Activated CD4-positive, alpha-beta T cell treated with anti-CD3 and anti-CD28 coated beads for 24 hours (primary cell): ENCODE data around the gene THNSL1.
"Not testable (repeated sequence)": the region's sequence is repeated elsewhere in the genome, so short reads cannot be mapped to it uniquely, and the experiment has no call there.

Source experiments
- DNase-seq, 2 donors: peaks; one replicate each; pipeline ENCODE4 v3.0.0-alpha.2; 2020; ENCODE audit warnings: low read depth in 2 of 2

Gene THNSL1, protein sequence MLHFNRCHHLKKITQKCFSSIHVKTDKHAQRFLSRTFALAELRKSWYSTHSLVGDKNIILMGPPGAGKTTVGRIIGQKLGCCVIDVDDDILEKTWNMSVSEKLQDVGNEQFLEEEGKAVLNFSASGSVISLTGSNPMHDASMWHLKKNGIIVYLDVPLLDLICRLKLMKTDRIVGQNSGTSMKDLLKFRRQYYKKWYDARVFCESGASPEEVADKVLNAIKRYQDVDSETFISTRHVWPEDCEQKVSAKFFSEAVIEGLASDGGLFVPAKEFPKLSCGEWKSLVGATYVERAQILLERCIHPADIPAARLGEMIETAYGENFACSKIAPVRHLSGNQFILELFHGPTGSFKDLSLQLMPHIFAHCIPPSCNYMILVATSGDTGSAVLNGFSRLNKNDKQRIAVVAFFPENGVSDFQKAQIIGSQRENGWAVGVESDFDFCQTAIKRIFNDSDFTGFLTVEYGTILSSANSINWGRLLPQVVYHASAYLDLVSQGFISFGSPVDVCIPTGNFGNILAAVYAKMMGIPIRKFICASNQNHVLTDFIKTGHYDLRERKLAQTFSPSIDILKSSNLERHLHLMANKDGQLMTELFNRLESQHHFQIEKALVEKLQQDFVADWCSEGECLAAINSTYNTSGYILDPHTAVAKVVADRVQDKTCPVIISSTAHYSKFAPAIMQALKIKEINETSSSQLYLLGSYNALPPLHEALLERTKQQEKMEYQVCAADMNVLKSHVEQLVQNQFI

DNA sequence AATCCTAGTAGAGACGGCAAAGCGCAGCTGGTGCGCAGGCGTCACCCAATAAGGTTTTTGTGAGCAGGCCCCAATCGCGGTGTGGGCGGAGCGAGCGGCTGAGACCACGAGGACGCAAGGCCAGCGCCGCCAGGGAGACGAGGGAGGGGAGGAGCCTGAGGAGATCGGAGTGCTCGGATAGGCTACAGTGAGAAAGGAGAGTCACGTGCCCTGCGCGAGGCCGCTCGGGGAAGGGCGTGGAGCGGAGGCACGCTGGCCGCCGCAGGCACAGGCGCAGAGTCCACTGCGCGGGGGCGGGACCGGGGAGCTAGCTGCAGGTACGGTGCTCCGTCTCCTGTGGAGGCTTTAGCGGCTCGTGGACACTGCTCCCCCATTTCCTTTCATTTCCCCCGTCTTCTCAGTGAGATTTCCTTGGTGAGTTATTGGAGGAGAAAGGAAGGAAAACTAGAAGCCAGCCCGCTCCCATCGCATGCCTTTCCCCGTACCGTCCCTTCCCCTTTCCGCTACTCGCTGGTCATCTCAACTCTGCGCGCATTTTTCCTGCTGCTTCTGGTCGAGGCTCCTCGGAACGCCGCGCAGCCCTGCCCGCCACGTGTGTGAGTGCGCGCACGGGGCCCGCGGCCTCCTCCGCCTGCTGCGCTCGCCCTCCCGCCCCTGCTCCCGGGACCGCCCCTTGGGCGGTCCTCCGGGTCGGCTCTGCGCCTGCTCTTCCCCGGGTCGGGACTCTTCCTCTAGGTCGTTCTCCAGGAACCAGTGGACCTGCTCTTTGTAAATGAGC lies at the start of gene THNSL1:
TSS of gene THNSL1 (plus strand) at position 237 of the 778 bp plus-strand sequence. CDS start 6,612 bp downstream, outside the sequence.
- peak; percentile 95 to 98 for DNase-seq

DNA sequence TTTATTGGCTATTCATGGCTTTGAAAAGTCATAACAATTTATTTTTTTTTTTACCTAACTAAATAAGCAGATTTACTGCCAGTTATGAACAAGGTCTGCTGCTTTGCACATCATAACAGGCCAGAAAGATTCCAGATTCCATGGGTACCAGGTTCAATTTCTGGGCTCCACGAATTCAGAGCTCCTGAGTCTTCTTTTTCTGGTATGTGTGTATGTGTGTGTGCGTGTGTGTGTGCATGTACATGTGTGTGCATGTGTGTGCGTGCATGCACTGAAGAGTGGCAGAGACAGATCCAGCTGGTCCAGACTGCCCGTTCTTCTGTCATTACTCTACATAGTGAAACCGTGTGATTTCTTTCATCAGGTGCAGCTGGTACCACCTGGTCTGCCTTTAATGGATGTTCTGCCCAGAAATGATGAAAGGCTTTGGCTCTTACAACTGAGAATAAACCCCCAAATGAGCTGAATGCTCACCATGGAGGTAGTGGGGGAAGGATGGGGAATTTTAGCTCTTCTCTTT lies 49.4 kb upstream of the THNSL1 start:
- no peak for DNase-seq

DNA sequence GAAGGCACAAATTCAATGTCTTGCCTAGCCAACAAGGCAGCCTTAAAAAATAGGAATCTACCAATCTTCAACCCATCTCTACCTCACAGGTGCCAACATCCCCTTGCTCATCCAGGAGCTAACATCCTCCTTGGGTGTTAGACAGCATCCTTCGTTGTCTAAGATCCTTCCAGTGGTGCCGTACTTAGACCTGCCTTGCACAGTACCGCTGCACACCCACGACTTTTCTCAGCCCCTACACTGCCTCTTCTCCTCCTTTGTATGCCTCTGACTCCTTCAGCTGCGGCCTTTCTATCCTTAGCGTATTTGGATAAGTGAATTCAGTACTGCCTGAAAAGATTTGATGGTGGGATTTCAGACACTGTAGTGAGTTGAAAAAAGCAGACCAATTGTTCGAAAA lies 48.1 kb upstream of the THNSL1 start:
- no peak for DNase-seq

DNA sequence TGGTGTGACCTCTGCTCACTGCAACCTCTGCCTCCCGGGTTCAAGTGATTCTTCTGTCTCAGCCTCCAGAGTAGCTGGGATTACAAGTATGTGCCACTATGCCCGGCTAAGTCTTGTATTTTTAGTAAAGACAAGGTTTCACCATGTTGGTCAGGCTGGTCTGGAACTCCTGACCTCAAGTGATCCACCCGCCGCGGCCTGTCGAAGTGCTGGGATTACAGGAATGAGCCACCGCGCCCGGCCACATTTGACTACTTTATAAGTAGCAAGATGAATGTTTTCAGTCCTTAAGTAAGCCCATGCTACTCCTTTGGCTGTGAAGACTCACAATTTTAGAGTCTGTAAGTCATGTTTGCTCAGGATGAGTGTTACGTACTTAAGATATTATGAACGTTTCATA lies 47.5 kb upstream of the THNSL1 start:
- not testable (repeated sequence) for DNase-seq

DNA sequence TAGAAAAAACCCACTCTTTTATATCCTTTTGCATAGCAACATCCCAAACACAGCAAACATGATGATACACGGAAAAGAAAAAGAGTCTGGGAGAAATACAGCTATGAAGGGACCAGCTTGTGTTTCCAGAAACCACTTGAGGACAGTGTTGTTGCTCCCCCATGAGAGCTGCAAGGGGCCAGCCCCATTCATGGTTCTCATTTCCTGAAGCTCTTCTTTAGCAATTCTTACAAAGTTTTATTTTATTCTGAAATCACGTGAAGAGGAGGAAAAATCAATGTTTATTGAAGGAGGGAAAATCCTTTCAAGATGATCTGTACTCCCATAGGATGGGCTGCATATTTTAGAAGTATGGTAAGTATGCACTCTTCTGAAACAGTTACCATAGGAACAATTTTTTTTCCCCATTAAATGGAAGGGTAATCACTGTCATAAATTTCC lies 46.6 kb upstream of the THNSL1 start:
- no peak for DNase-seq

DNA sequence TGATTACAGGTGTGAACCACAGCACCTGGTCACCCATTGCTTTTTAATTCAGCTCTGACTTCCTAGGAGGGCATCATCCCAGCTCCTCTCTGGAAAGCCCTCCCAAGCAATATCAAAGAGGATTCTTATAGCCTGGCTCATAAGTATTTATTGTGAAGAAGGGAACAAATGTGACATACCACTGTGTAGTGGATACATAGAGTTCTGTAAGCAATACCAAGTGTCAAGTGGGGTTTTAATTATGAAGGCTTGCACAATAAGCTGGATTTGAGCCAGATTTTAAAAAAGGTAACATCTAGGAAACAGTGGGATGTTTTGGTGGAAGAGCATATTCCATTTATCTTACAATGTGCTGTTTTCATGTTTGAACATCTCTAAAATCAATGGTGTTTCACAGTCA lies 45.0 kb upstream of the THNSL1 start:
- DNase-seq, result no peak

DNA sequence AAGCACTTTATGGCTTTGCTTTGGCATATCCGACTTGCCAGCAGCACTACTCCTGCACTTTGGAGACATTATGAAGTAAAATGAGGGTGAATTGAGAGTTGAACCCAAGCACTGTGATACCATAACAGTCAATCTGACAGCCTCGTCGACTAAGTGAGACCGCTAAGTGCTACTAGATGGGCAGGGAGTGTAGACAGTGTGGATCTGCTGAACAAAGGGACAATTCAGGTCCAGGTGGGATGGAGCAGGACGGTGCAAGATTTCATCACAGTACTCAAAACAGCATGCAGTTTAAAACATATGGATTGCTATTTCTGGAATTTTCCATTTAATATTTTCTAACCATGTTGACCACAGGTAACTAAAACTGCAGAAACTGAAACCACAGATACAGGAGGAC lies 43.2 kb upstream of the THNSL1 start:
- DNase-seq, result no peak

DNA sequence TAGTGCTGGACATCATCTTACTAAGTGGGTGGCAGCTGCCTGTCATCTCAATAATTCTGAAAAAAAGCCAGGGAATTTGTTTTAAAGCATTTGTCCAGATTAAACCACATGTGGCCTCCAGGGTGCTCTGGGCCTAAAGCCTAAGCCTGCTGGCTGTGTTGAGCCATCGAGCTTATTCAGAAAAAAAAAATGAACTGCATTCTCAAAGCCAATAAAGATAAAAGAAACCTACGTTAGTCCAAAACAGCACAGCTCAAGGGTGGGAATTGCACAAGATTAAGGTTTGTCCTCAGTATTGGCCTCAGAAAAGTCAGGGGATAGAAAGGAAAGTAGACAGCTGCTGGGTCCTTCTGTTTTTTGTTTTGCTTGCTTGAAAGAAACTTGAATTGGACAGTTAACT lies 41.4 kb upstream of the THNSL1 start:
- DNase-seq, result no peak

DNA sequence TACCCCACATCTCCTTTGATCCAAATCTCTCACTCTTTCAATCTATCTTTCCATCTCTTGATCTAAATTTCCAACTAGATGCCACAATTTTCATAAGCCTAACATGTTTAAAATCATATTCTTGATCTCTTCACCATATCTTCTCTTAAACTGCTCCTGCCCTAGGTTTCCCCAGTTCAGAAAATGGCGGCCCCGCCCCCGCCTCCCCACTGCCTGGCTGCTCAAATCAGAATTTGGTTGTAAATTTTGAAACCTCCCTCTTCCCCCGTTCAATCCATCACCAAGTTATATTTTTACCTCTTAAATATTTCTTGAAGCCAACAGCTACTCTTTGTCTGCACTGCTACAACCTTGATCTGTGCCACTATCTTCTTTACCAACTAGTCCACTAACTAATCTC lies 36.7 kb upstream of the THNSL1 start:
- DNase-seq, result no peak

DNA sequence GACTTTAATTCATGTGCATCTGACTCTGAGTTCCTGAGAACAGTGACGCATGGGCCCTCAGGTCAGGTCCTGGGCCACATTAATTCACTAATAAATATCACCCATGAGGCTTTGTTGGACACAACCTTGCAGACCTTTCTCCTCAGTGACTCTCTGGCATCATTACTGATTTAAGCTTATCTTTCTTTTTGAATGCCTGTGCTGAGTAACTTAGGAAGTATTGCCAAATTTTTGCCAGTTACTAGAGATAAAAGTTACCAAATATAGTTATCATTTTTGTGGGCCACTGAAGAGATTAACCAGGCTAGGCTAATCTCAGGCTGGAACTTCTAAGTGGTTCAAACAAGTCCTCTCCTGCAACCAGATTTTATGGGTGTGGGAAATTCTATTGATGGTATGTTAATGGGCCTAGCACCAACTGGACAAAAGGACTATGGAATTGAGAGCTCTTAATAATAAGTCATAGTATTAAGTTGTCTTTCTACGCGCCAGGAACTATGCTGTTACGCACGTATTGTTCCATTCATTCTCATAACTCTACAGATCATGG lies 35.2 kb upstream of the THNSL1 start:
- DNase-seq, result no peak

DNA sequence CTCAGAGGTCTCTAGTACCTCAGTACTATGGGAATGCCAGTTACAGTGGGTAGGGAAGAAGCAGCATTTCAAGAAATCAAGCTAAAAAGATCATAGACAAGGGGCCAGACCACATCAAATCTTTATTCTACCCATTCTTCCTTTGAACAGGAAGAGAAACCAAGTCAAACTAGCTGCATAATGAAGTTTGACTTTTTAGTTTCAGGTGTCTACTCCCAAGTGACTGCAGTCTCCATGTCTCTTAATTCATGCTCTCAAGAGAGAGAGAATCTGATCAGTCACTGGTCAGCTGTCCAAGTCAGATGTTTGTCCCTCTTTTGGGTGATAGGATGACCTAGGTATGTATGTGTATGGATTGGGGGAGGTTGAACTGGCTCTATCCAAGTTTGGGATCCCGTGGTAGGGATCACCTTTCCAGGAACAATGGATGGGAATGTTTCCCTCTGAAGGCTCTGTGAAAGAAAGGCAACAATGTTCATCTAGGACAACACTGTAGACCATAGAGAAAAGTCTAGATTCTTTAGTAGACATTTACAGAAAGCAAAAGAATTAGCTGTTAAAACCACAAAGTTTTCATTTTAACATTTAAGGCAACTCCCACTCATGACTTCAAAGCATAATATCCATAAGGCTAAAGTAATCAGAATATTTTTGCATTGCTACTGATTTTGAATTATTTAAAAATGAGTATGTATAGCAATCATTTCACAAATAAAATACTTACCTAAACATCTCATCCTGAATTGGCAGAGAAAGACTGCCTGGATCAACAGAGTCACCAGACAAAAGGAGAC lies 33.9 kb upstream of the THNSL1 start:
- no peak for DNase-seq

DNA sequence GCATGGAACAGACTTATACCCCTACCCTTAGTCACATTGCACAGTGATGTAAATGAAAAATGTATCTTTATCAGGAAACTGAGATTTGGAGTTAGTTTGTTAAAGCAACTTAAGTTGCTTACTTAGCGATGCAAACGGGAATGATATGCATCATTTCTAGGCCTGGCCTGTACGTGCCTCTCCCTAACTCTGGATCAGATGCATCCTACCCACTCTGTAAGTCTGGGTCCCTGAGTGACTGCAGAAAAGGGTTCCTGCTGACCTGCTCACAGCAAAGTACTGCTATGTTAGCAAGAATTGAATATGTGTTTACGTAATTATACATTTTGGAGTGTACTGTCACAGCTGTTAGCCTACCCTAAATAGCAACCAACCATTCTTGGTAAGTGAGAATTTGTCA lies 33.3 kb upstream of the THNSL1 start:
- no peak for DNase-seq

DNA sequence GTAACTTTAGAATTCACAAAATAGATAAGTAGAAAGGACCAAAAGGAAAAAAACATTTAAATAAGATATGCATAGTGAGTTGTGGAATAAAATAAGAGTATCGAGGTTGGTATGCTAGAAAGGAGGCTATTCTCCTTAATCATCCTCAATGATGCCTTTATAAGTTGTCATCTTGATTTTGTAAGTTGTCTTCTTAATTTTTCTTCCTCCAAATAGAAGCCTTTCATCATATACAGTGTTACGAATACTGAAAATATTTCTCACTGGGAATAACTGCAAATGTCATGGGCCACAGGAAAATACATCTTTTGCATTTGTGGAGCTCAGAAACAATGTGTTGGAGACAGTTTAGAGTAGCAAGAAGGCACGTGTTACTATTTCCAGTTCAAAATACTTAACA lies 32.5 kb upstream of the THNSL1 start:
- DNase-seq, result no peak

DNA sequence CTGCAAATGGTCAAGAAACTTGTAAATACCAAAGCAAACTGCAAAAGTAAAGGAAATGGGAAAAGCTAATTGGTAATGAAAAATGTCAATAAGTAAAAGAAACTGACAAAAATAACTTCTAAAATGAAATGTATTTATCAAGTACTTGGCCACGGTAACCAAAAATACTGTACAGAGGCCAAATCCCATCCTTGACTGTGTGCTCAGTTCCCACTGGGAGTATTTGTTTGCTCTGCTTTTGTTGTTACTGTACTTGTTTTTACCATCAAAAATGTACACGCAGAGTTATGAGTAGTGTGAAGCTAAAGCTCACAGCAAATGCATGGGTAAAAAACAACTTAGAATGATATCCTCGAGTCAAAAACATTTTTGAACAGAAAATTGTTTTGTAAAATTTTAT lies 31.5 kb upstream of the THNSL1 start:
- no peak for DNase-seq

DNA sequence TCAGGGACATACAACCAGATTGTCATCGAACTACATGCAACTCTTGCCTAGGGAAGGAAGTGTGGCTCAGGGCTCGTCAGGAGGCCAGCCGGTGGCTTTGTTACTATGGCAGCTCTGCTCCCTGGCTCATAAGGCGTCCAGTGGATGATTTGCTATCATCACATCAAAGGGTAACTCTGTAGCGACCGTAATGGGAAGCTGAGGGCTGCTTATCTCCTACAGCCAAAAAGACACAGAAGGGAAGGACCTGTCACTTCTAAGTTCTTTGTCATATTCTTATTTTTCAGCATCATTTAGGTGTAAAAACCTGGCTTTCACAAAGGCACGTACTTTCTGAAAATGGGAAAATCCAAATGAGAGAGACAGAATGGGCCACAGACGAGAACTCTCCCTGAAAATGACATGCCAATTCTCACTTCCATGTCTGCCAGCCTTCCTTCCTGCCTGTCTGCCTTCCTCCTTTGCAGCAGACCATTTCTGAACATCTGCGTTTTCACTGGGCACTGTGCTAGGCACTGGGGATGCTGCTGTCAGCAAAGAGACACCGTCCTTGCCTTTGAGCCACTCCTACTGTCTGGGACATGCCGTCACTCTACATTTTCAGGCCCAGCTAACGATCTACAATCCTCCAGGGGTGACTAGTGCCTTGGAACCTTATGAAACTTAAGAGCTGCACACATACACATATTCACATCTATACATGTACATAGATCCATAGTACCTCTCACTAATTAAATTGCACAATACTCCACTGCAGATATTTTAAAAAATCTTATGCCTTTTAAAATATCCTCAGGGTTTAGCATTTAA lies 27.4 kb upstream of the THNSL1 start:
- no peak for DNase-seq

DNA sequence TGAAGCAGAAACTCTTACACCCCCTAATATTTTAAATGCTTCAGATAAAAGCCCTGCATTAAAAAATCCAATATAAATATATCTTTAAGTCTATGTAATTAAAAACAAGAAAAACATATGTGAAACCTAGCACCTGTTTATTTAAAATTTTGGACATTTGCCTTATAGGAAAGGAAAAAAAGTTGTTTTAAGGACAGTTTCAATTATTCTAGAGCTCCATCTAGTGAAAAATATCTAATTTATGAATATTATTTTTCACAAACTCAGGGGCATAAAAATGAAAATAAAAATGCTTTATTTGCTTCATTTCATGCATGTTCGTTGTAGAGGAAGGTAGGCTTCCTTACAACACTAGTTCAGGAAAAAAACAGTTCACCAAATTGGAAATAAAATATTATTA lies 26.5 kb upstream of the THNSL1 start:
- DNase-seq, result no peak

DNA sequence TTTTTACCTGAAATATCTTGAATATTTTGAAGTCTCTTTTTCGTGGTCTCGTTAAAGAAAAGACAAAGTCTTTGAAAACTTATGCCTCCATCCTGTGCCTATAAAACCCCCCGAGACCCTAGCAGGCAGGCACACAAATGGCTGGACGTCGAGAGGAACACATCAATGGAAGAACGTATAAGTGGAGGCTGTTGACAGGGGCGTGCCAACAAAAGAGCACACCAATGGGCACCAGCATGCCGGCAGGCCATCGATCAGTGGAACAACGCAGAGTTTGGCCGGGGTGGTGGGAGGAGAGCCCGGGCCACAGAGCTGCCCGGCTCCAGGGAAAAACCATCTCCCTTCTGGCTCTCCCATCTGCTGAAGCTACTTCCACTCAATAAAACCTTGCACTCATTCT lies 25.1 kb upstream of the THNSL1 start:
- no peak for DNase-seq

DNA sequence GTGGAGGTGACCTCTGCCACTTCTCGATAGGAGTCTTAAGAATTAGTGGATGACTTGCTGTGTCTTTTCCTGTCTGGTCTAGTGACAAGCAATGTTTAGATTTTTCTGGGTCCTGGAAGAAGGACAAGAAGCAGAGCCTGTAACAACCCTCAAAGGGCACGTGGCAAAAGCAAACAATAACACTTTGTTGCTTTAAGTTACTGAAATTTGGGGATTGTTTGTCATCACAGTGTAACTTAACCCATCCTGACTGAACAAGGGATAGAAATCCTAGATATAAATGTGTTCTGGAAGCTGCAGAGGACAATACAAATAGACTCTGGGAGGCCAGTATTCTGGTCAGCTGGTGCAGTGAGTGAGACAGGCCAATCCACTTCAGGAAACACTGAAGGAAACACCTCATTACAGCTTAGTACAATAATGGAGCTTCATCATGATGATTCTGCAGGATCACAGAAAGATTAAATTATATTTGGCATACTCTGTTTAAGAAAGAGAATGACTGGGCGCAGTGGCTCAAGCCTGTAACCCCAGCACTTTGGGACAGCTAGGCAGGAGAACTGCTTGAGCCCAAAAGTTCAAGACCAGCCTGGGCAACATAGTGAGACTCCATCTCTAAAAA lies 23.8 kb upstream of the THNSL1 start:
- no peak for DNase-seq

DNA sequence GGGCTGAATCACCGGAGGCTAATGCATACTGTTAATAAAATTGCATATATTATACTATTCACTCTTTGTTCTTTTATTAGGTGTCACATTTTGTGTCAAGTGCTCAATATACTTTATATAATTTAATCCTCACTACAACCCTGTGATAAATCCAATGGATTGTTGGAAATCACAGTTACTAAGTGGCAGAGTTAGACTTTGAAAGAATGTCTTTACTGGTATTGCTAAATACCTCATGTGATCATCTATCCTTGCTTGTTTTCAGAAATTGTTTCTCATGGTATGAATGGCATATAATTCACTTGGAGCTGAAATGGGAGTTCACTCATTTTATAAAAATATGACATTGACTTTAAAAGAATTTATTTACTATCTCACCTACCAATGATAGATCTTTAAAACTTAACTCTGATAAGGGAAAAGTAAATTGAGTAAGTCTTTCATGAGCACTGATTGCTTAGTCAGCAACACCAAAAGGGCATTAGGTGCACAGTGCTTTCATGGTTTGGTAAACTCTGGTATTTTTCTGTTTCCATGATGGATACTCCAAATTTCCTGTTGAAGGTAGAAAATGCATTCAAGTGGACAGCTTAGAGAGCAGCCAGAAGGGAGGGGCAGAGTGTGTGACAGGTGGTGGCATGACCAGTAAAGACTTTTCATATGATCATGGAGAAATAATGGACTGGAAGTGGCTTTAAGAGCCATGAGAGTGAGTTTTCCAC lies 23.0 kb upstream of the THNSL1 start:
- no peak for DNase-seq
